HG02973 (cell line): ENCODE measurements around the gene FBN3.
"Not testable (repeated sequence)": the region's sequence is repeated elsewhere in the genome, so short reads cannot be mapped to it uniquely, and the experiment has no call there.

Experiments
- ATAC-seq: cut with Tn5 transposase; IDR thresholded peaks from one replicate; pipeline ENCODE4 v1.9.1; 2021; ENCODE audit warnings: moderate library complexity; ENCODE audit not compliant: unreplicated experiment

Gene FBN3

DNA sequence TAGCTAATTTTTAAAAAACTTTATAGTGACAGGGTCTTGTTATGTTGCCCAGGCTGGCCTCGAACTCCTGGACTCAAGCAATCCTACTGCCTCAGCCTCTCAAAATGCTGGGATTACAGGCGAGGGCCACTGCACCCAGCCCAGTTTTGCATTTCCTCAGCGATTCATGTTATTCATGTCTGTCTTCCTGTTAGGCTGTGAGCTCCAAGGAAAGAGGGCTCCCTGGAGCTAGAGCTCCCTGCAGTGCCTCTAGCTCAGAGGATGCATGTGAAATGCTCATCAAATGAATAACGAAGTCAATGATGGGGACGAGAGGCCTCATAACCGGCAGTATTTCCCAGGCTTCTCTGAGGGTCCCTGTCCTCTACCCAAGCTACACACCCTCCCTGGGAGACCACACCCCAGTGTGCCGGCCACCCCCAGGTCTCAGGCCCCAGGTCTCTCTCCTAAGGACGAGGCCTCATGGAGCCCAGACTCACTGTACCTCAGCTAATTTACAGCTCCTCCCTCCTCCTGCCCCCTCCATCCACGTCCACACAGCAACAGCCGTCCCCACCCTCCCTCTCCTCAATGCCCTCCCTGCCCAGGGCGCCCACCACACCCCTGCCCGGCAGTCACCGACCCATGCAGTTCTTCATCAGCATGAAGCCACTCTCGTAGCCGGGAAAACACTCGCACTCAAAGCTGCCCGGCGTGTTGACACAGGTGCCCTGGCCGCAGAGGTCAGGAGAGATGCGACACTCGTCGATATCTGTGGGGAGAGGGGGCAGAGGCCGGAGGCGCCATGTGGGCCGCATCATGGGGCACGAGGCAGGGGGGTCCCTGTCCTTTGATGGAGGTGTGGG lies 28.5 kb downstream of the FBN3 start:
- ATAC-seq, result no peak

GRCh38 chr19:8117991-8118390 lies 31.4 kb downstream of the FBN3 start:
- ATAC-seq, result no peak

DNA sequence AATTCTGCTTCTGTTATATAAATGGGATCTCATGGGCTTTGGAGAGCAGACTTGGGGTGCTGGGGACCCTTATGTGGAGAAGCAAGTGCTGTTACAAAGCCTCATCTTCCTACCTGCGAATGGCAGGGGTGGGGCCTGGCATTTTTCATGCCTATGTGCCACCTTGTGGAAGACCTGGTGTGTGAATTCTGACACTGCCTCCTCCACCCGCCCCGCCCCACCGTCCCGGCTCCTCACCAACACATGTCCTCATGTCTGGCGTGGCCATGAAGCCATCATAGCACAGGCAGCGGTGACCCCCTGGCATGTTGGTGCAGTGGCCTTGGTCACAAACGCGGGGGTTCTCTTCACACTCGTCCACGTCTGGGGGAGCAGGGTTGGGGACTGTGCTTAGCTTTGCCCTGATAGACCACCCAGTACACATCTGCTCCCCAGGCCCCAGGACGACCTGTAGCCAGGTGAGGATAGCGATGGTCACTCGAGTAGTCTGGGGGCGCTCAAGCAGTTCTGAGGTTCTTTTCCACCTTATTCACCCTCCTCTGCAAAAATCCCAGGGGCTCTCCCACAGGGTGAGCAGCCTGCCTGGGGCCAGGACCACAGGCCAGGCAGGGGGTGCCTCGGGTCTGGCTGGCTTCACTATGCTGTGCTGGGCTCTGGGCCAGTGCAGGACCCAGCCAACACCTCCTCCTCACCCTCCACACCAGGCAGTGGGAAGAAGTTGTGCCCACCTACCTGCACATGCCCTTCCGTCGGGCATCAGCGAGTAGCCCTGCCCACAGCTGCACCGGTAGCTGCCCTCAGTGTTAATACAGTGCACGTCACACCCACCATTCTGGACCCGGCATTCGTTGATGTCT lies 32.7 kb downstream of the FBN3 start:
- no peak for ATAC-seq

GRCh38 chr19:8115805-8116396 lies 33.5 kb downstream of the FBN3 start:
- no peak for ATAC-seq

DNA sequence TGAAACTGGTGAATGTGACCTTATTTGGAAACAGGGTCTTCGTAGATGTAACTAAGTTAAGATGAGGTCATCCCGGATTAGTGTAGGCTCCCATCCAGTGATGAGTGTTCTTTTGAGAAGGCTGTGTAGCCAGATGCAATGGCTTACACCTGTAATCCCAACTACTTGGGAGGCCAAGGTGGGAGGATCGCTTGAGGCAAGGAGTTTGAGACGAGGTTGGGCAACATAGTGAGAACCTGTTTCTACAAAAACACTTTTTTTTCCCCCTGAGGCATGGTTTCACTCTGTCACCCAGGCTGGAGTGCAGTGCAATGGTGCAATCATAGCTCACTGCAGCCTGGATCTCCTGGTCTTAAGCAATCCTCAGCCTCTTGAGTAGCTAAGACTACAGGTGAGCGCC lies 36.4 kb downstream of the FBN3 start:
- ATAC-seq, result no peak

GRCh38 chr19:8111376-8111775 lies 38.0 kb downstream of the FBN3 start:
- ATAC-seq, result no peak

DNA sequence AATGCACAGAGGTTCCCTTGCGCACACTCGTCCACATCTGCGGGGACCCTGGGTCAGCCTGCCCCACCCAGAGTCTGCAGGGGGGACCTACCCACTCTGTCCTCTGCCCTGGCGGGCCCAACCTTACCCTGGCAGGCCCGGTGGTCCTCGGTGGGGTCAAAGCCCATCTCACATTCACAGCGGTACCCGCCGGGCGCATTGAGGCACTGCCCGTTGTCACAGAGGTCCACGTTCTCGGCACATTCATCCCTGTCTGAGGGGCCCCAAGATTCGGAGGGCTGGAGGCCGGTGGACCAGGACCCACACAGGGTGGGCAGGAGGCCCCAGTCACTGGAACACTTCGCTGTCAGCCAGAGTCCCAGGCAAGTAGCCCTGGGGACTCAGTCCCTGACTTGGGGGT lies 38.5 kb downstream of the FBN3 start:
- ATAC-seq, result no peak

DNA sequence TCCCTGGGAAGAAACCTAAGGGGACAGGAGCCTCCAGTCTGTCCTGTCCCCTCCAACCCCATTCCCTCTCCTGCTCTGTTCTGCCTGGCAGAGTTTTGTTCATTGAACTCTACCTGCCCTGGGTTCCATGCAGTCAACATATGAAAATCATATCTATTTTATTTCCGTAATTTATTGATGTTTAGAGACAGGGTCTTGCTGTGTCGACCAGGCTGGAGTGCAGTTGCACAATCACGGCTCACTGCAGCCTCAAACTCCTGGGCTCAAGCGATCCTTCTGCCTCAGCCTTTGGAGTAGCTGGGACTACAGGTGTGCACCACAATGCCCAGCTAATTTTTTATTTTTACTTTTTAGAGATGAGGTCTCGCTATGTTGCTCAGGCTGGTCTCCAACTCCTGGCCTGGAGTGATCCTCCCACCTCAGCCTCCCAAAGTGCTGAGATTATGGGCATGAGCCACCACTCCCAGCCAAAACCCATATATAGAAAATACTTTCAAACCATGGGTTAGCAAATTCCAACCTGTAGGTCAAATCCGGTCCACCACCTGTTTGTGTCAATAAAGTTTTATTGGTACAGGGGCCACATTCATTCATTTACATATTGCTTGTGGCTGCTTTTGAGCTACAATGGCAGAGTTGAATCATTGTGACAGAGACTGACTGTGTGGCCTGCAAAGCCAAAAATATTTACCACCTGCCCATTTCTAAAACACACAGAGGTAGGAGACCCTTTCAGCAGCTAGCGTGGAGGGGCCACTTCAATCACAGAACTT lies 39.3 kb downstream of the FBN3 start:
- no peak for ATAC-seq

GRCh38 chr19:8109455-8109854 lies 39.9 kb downstream of the FBN3 start:
- ATAC-seq, result no peak

- ATAC-seq, result no peak
Measured at GRCh38 chr19:8108560-8109445, 40.6 kb downstream of the FBN3 start.

- no peak for ATAC-seq
Measured at GRCh38 chr19:8107301-8107903, 42.0 kb downstream of the FBN3 start.

- no peak for ATAC-seq
Measured at GRCh38 chr19:8105471-8105870, 43.9 kb downstream of the FBN3 start.

- not testable (repeated sequence) for ATAC-seq
Measured at GRCh38 chr19:8101910-8102309, 47.5 kb downstream of the FBN3 start.

- ATAC-seq, result no peak
Measured at GRCh38 chr19:8101311-8101710, 48.1 kb downstream of the FBN3 start.

GRCh38 chr19:8097681-8098567 lies 51.5 kb downstream of the FBN3 start:
- no peak for ATAC-seq

DNA sequence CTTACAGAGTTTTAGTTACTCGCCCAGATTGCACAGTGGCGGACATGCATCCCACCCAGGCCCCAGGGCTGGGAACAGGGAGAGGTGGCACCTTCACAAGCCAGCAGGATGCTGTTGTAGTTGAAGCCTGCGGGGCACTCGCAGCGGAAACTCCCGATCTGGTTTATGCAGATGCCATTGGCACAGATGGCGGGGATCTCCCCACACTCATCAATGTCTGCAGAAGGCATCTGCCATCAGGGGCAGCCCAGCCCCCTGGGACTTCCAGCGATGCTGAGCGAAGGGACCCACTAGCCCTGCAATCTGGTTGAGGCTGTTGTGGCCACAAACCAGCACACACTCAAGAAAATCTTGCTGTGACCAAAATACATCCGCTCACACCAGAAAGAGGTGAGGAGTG lies 52.2 kb downstream of the FBN3 start:
- ATAC-seq, result no peak

GRCh38 chr19:8096071-8096470 lies 53.3 kb downstream of the FBN3 start:
- no peak for ATAC-seq

- no peak for ATAC-seq
Measured at GRCh38 chr19:8095354-8095886, 54.0 kb downstream of the FBN3 start.
